ENCODE data around the gene STIL.

- no peak for TF ChIP-seq CTCF (IDR thresholded peaks at IDR 0.05)
- no peak for TF ChIP-seq POLR2A (IDR thresholded peaks at IDR 0.05)
- TF ChIP-seq EP300 (IDR thresholded peaks at IDR 0.05; ENCODE audit: low read depth), result no peak
- TF ChIP-seq POLR2AphosphoS5 (IDR thresholded peaks at IDR 0.05), result no peak
Observed at GRCh38 chr1:47219001-47219400, 94.9 kb downstream of the STIL start.

Data from transverse colon (tissue), 4 donors.